Breast epithelium (tissue), 4 donors: Measurements from ENCODE around the gene GNG7. TPM values are rescaled to one million over a fixed set of nuclear protein-coding genes. Genes with fewer than 3 reads are reported as not detected.

Experiments used
- DNase-seq, 2 donors: peaks; one replicate each; pipeline ENCODE4 v3.0.0-alpha.2; 2019; ENCODE audit warnings: low spot score in 2 of 2
- H3K27ac ChIP-seq, 2 donors: fragments of 200-600 bp; sonication (generic) in 1 of 2; one replicate each; pipeline ENCODE4 v1.5.1; 2016 to 2019; ENCODE audit warnings: mild to moderate bottlenecking in 1 of 2
- H3K27me3 ChIP-seq, 2 donors: fragments of 200-600 bp; sonication (generic) in 1 of 2; one replicate each; pipeline versions ENCODE4 v1.5.1 to v1.6.0; 2017 to 2019; ENCODE audit warnings: control low read depth in 1 of 2, mild to moderate bottlenecking in 1 of 2
- H3K36me3 ChIP-seq: fragments of 200-600 bp; one replicate; pipeline ENCODE4 v1.5.1; 2019
- H3K4me1 ChIP-seq, 2 donors: fragments of 200-600 bp; sonication (generic); one replicate each; pipeline ENCODE4 v1.5.1; 2016 to 2019; ENCODE audit warnings: control low read depth in 1 of 2
- H3K4me3 ChIP-seq, 3 donors: fragments of 200-600 bp; sonication (generic); 1 replicate in 2 of 3; 2 replicates in 1 of 3; pipeline ENCODE4 v1.5.1; 2016 to 2019; ENCODE audit warnings: mild to moderate bottlenecking in 3 of 3, moderate library complexity in 2 of 3
- H3K9me3 ChIP-seq, 2 donors: fragments of 200-600 bp; sonication (generic) in 1 of 2; one replicate each; pipeline ENCODE4 v1.5.1; 2016 to 2019; ENCODE audit warnings: control low read depth in 1 of 2
- CTCF ChIP-seq, 3 donors: fragments of 450-650 bp; IDR thresholded peaks; one replicate each; pipeline ENCODE4 v1.5.1; 2016 to 2017; ENCODE audit warnings: antibody characterized with exemption in 3 of 3, mild to moderate bottlenecking in 3 of 3, moderate library complexity in 3 of 3
- POLR2A ChIP-seq: fragments of 450-650 bp; IDR thresholded peaks from one replicate; pipeline ENCODE4 v1.6.1; 2016; ENCODE audit warnings: antibody characterized with exemption, mild to moderate bottlenecking, moderate library complexity
- POLR2AphosphoS5 ChIP-seq, 3 donors: sonication (generic); formaldehyde crosslinking; IDR thresholded peaks; one replicate each; pipeline ENCODE4 v1.6.1; 2017; ENCODE audit warnings: antibody characterized with exemption in 3 of 3
- intact Hi-C: fragments of 100-400 bp; cut with DNase I; formaldehyde crosslinking; loops from one replicate; pipeline ENCODE4 v1.15.1; 2023; ENCODE audit warnings: low total_unique reads
- total RNA-seq, 3 donors: library from RNA; depleted of rRNA; stranded (reverse); fragments of >200 nt; gene quantifications; one replicate each; pipeline ENCODE4 v1.1.0, GENCODE V29; 2016

Gene GNG7
- total RNA-seq, 3 donors from 2014 or later, result 1.6 to 7.8 (median 4.3) TPM

GRCh38 chr19:2636141-2636896 lies 66.2 kb downstream of the GNG7 start:
- Histone ChIP-seq H3K36me3 (no peaks in the 10 kb centered on the region), H3K9me3 (no peaks in the 10 kb centered on the region), H3K4me3 (no peak overlapping the region), H3K27me3 (no peaks in the 10 kb centered on the region), H3K4me1 (peaks cover 4 to 9% of the 10 kb centered on the region in 2 donors), H3K27ac (no peak overlapping the region)
- intact Hi-C loops, result no loop called here
- no peak for DNase-seq
- TF ChIP-seq POLR2AphosphoS5 (IDR thresholded peaks at IDR 0.05) (no peak), POLR2A (no peak), CTCF (IDR thresholded peaks at IDR 0.05) (no peak)

- H3K4me3 ChIP-seq, result no peak overlapping the region
These were observed 67.5 kb downstream of the GNG7 start for GRCh38 chr19:2634960-2635359.

GRCh38 chr19:2634228-2634951 lies 68.1 kb downstream of the GNG7 start:
- Histone ChIP-seq H3K9me3 (peaks cover 0 to 8% of the 10 kb centered on the region in 2 donors), H3K4me1 (peaks cover 4 to 9% of the 10 kb centered on the region in 2 donors), H3K27me3 (no peaks in the 10 kb centered on the region), H3K4me3 (peak overlapping the region in 1 of 3 donors; percentile 5), H3K27ac (no peak overlapping the region), H3K36me3 (no peaks in the 10 kb centered on the region)
- DNase-seq, result no peak
- no peak for TF ChIP-seq CTCF (IDR thresholded peaks at IDR 0.05)
- TF ChIP-seq POLR2A, result no peak
- no peak for TF ChIP-seq POLR2AphosphoS5 (IDR thresholded peaks at IDR 0.05)
- intact Hi-C loops, result no loop called here

More at GRCh38 chr19:2634960-2635359, 67.5 kb downstream of the GNG7 start:
- H3K36me3 ChIP-seq, result no peaks in the 10 kb centered on the region
- H3K9me3 ChIP-seq, result peaks cover 0 to 8% of the 10 kb centered on the region in 2 donors
- no peak for DNase-seq
- no peak overlapping the region for H3K27ac ChIP-seq
- no peaks in the 10 kb centered on the region for H3K27me3 ChIP-seq
- H3K4me1 ChIP-seq, result peaks cover 4 to 9% of the 10 kb centered on the region in 2 donors
- intact Hi-C loops, result no loop called here
- no peak for TF ChIP-seq POLR2AphosphoS5 (IDR thresholded peaks at IDR 0.05)
- TF ChIP-seq CTCF (IDR thresholded peaks at IDR 0.05), result no peak
- TF ChIP-seq POLR2A, result no peak

GRCh38 chr19:2633693-2634075 lies 68.8 kb downstream of the GNG7 start:
- intact Hi-C loops, result no loop called here
- H3K36me3 ChIP-seq, result no peaks in the 10 kb centered on the region
- DNase-seq, result no peak
- no peaks in the 10 kb centered on the region for H3K27me3 ChIP-seq
- peaks cover 0 to 8% of the 10 kb centered on the region in 2 donors for H3K9me3 ChIP-seq
- H3K27ac ChIP-seq, result no peak overlapping the region
- H3K4me1 ChIP-seq, result peaks cover 4 to 9% of the 10 kb centered on the region in 2 donors
- H3K4me3 ChIP-seq, result no peak overlapping the region
- no peak for TF ChIP-seq POLR2AphosphoS5 (IDR thresholded peaks at IDR 0.05)
- no peak for TF ChIP-seq CTCF (IDR thresholded peaks at IDR 0.05)
- no peak for TF ChIP-seq POLR2A
